Mononuclear cell (primary cell): ENCODE measurements around the gene CPEB4. TPM values are rescaled to one million over a fixed set of nuclear protein-coding genes. Genes with fewer than 3 reads are reported as not detected.

Experiments
- H3K27me3 ChIP-seq: 2 replicates; pipeline ENCODE4 v1.6.0; 2011; ENCODE audit warnings: low read length, control low read depth; ENCODE audit not compliant: insufficient read depth
- H3K4me1 ChIP-seq: 2 replicates; pipeline ENCODE4 v1.5.1; 2011; ENCODE audit warnings: mild to moderate bottlenecking, low read length, control low read depth; ENCODE audit not compliant: insufficient read depth
- H3K4me3 ChIP-seq: 2 replicates; pipeline ENCODE4 v1.5.1; 2011; ENCODE audit warnings: mild to moderate bottlenecking, low read length, moderate library complexity
- H3K9me3 ChIP-seq: 2 replicates; pipeline ENCODE4 v1.5.1; 2011; ENCODE audit warnings: low read depth, mild to moderate bottlenecking, control low read depth, low read length
- total RNA-seq: library from RNA; depleted of rRNA; stranded (reverse); fragments of >200 nt; gene quantifications from one replicate; pipeline ENCODE4 v1.2.3, GENCODE V29; 2012

CPEB4 gene
- total RNA-seq, 1 donor: 59.1 TPM

GRCh38 chr5:173981185-173981761 lies 93.1 kb downstream of the CPEB4 start:
- Histone ChIP-seq H3K4me1 (no peaks in the 10 kb centered on the region), H3K4me3 (no peak overlapping the region), H3K9me3 (no peaks in the 10 kb centered on the region), H3K27me3 (peaks cover 17% of the 10 kb centered on the region)

- Histone ChIP-seq H3K9me3 (no peaks in the 10 kb centered on the region), H3K4me3 (no peak overlapping the region), H3K27me3 (peaks cover 17% of the 10 kb centered on the region), H3K4me1 (no peaks in the 10 kb centered on the region)
Measured at GRCh38 chr5:173984218-173984617, 96.1 kb downstream of the CPEB4 start.

GRCh38 chr5:173988554-173989431 lies 100.6 kb downstream of the CPEB4 start, which contains the start of gene C5orf47:
Gene C5orf47 (plus strand): TSS chr5:173989170. CDS start chr5:173989264, 94 bp downstream.
- H3K9me3 ChIP-seq: no peaks in the 10 kb centered on the region
- peaks cover 6% of the 10 kb centered on the region for H3K27me3 ChIP-seq
- H3K4me3 ChIP-seq: no peak within 1 kb of the TSS
- H3K4me1 ChIP-seq: no peaks in the 10 kb centered on the region

DNA sequence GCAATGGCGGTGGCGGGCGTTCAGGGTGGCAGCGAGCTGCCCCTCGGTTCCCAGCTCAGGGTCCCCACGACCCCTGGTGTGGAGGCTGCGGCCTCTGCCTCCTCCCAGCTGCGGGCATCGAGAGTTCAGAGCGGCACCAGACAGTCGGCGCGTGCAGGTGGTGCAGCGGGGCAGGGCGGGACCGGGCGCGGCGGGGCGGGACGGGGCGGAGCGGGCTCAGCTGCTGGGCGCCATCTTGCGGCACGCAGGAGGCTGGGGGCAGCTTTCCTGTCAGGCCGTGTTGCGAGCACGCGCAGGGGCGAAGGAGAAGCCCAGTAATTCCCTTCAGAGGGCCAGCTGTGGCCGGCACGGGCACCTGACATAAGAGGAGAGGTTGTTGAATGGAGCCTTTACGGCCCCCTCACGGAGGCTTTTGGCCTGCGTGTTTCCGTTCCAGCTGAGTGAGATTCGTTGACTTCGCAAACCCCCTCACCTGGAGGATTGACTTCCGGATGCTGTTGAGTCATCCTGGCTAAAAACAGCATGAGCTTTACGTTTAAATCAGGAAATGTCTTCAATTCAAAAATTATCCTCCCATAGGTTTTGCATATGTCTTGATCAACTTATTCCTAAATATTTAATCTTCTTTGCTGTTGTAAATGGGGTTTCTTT lies 101.4 kb downstream of the CPEB4 start:
- Histone ChIP-seq H3K4me3 (no peak overlapping the region), H3K27me3 (peaks cover 6% of the 10 kb centered on the region), H3K4me1 (no peaks in the 10 kb centered on the region), H3K9me3 (no peaks in the 10 kb centered on the region)

GRCh38 chr5:173997331-173997730 lies 109.2 kb downstream of the CPEB4 start:
- H3K4me3 ChIP-seq: no peak overlapping the region
- peaks cover 39% of the 10 kb centered on the region for H3K27me3 ChIP-seq
- H3K9me3 ChIP-seq: no peaks in the 10 kb centered on the region
- no peaks in the 10 kb centered on the region for H3K4me1 ChIP-seq

DNA sequence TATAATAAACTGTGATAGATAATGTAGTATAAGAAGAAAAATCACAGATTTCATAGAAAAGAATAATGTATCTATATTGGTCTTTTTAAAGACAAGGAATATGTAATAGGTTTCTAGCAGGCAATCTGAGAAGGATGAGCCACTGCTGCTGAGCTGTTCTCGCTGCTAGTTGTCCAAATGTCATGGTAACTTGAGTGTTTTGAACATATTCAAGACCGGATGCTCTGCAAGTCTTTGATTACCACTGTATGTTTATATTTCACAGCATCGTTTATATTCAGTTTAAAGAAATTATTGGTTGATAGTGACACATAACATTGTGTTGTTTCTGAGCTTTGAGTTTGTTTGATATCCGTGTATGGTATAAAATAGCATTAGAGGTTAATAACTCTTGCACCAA lies 110.4 kb downstream of the CPEB4 start:
- no peaks in the 10 kb centered on the region for H3K9me3 ChIP-seq
- no peak overlapping the region for H3K4me3 ChIP-seq
- no peaks in the 10 kb centered on the region for H3K4me1 ChIP-seq
- peaks cover 41% of the 10 kb centered on the region for H3K27me3 ChIP-seq

GRCh38 chr5:174000076-174000475 lies 111.9 kb downstream of the CPEB4 start:
- Histone ChIP-seq H3K9me3 (no peaks in the 10 kb centered on the region), H3K4me1 (no peaks in the 10 kb centered on the region), H3K4me3 (no peak overlapping the region), H3K27me3 (peaks cover 46% of the 10 kb centered on the region)

- H3K9me3 ChIP-seq: no peaks in the 10 kb centered on the region
- peaks cover 29% of the 10 kb centered on the region for H3K27me3 ChIP-seq
- H3K4me3 ChIP-seq: no peak overlapping the region
- H3K4me1 ChIP-seq: no peaks in the 10 kb centered on the region
Measured at GRCh38 chr5:174003795-174004194, 115.6 kb downstream of the CPEB4 start.

DNA sequence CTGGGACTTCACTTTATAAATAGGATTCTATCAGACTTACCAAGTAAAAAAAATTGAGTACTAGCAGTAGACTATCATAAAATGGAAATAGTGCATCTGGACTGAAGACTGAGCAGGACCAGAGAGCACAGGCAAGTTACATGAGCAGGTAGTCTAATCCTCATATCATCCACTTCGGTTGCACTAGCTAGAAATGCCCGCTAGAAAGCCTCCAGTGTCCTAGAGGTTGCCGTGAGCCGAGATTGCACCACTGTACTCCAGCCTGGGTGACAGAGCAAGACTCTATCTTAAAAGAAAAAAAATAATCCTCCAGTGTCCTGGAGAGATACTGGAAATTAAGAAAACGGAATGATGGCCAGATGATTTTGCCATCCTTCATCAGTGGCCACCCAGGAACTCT lies 120.8 kb downstream of the CPEB4 start:
- no peaks in the 10 kb centered on the region for H3K9me3 ChIP-seq

GRCh38 chr5:174010365-174010764 lies 122.2 kb downstream of the CPEB4 start:
- H3K4me1 ChIP-seq: no peaks in the 10 kb centered on the region

More for the DNA sequence above, 120.8 kb downstream of the CPEB4 start:
- Histone ChIP-seq H3K4me3 (no peak overlapping the region), H3K4me1 (no peaks in the 10 kb centered on the region), H3K27me3 (peaks cover 10% of the 10 kb centered on the region)

DNA sequence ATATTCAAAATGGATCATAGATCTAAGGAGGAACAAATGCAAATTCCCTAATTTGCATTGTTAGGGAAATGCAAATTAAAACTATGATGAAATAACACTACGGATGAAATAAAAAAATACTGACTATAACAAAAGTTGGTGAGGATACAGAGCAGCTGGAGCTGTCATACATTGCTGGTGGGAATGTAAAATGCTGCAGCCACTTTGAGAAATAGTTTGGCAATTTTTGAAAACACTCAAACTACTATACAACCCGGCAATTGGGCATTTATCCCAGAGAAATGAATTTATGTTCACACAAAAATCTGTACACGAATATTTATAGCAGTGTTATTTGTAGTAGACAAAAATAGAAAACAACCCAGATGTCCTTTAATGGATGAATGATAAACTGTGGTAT lies 123.3 kb downstream of the CPEB4 start:
- Histone ChIP-seq H3K4me1 (no peaks in the 10 kb centered on the region), H3K4me3 (no peak overlapping the region), H3K9me3 (no peaks in the 10 kb centered on the region), H3K27me3 (peaks cover 4% of the 10 kb centered on the region)

More at GRCh38 chr5:174010365-174010764, 122.2 kb downstream of the CPEB4 start:
- no peak overlapping the region for H3K4me3 ChIP-seq
- peaks cover 5% of the 10 kb centered on the region for H3K27me3 ChIP-seq
- H3K9me3 ChIP-seq: no peaks in the 10 kb centered on the region

Other genes with a start within 250 kb of the CPEB4 start
- not detected for gene C5orf47, start 100.8 kb downstream of the CPEB4 start, total RNA-seq
- gene NSG2, start 157.4 kb downstream of the CPEB4 start, total RNA-seq: not detected